Measurements from ENCODE around the gene FDX2. TPM values are rescaled to one million over a fixed set of nuclear protein-coding genes. Genes with fewer than 3 reads are reported as not detected.

FDX2 gene
- total RNA-seq, 1 experiment from 2014 or later, result 30.3 TPM

GRCh38 chr19:10335352-10335985 lies 19.7 kb upstream of the FDX2 start:
- ChIA-PET CTCF (interaction anchor here (0.6 to 1.5 kb wide), 6 partner anchors 8 to 54 kb away, joined by 3 to 4 read pairs (median 4); no protein-coding TSS in a partner anchor), POLR2A (interaction anchor here (0.7 to 3.5 kb wide), 8 partner anchors 9 to 76 kb away, joined by 3 to 51 read pairs (median 14); partner anchors contain the start of genes CDC37, FDX2 and TYK2)
- Mint-ChIP-seq H3K36me3 (ENCODE audit: insufficient read depth, unreplicated experiment) (peaks cover 3% of the 10 kb centered on the region), H3K9me3 (ENCODE audit: unreplicated experiment) (no peaks in the 10 kb centered on the region), H3K27me3 (ENCODE audit: insufficient read depth, unreplicated experiment) (no peaks in the 10 kb centered on the region), H3K4me1 (ENCODE audit: insufficient read depth, unreplicated experiment) (no peaks in the 10 kb centered on the region), H3K4me3 (ENCODE audit: unreplicated experiment) (peak overlapping the region; percentile 95), H3K27ac (ENCODE audit: low read depth, unreplicated experiment) (no peak overlapping the region)
- TF ChIP-seq CTCF (IDR thresholded peaks at IDR 0.05; ENCODE audit: unreplicated experiment), result no peak
- BruUV-seq (replicated peaks), result no TSS peak
- intact Hi-C loops (cut with micrococcal nuclease), result no loop called here
- no peak for DNase-seq (ENCODE audit: unreplicated experiment)

GRCh38 chr19:10334588-10335351 lies 19.0 kb upstream of the FDX2 start:
- ChIA-PET POLR2A (interaction anchor here (0.6 to 3.5 kb wide), 20 partner anchors 9 to 1224 kb away, joined by 3 to 51 read pairs (median 5); partner anchors contain the start of genes CDC37, ELOF1, FDX2 and ICAM4), CTCF (interaction anchor here (0.7 to 2.1 kb wide), 11 partner anchors 24 to 80 kb away, joined by 3 to 14 read pairs (median 4); no protein-coding TSS in a partner anchor)
- Mint-ChIP-seq H3K4me1 (ENCODE audit: insufficient read depth, unreplicated experiment) (no peaks in the 10 kb centered on the region), H3K9me3 (ENCODE audit: unreplicated experiment) (no peaks in the 10 kb centered on the region), H3K27me3 (ENCODE audit: insufficient read depth, unreplicated experiment) (no peaks in the 10 kb centered on the region), H3K27ac (ENCODE audit: low read depth, unreplicated experiment) (no peak overlapping the region), H3K36me3 (ENCODE audit: insufficient read depth, unreplicated experiment) (peaks cover 10% of the 10 kb centered on the region), H3K4me3 (ENCODE audit: unreplicated experiment) (peak overlapping the region; percentile 95)
- no TSS peak for BruUV-seq (replicated peaks)
- intact Hi-C loops (cut with micrococcal nuclease), result loop anchor here (5.0 kb wide), 1 partner anchor 48 kb away; the partner anchor contains the start of gene TYK2
- TF ChIP-seq CTCF (IDR thresholded peaks at IDR 0.05; ENCODE audit: unreplicated experiment), result peak; percentile 7
- peak; percentile 98 for DNase-seq (ENCODE audit: unreplicated experiment)

- Mint-ChIP-seq H3K27me3 (ENCODE audit: insufficient read depth, unreplicated experiment) (no peaks in the 10 kb centered on the region), H3K4me1 (ENCODE audit: insufficient read depth, unreplicated experiment) (no peaks in the 10 kb centered on the region), H3K36me3 (ENCODE audit: insufficient read depth, unreplicated experiment) (peaks cover 18% of the 10 kb centered on the region), H3K9me3 (ENCODE audit: unreplicated experiment) (no peaks in the 10 kb centered on the region), H3K4me3 (ENCODE audit: unreplicated experiment) (peak overlapping the region; percentile 95), H3K27ac (ENCODE audit: low read depth, unreplicated experiment) (peak overlapping the region; percentile 89)
- BruUV-seq (replicated peaks), result TSS peak; percentile 53
- intact Hi-C loops (cut with micrococcal nuclease), result loop anchor here (2.0 to 5.0 kb wide), 2 partner anchors 45 to 48 kb away; partner anchors contain the start of genes ICAM5 and TYK2
- CTCF ChIA-PET, result interaction anchor here (0.6 to 2.1 kb wide), 12 partner anchors 12 to 142 kb away, joined by 3 to 14 read pairs (median 4); no protein-coding TSS in a partner anchor
- TF ChIP-seq CTCF (IDR thresholded peaks at IDR 0.05; ENCODE audit: unreplicated experiment), result no peak
- POLR2A ChIA-PET, result interaction anchor here (0.5 to 3.5 kb wide), 30 partner anchors 9 to 1225 kb away, joined by 3 to 51 read pairs (median 4); partner anchors contain the start of genes CDC37, ELOF1, FDX2 and ICAM4
- DNase-seq (ENCODE audit: unreplicated experiment), result peak; percentile 26
Observed at GRCh38 chr19:10333758-10334587, 18.2 kb upstream of the FDX2 start.

Measured in MCF 10A (cell line).